Measurements from ENCODE around the gene OR52W1. TPM values are rescaled to one million over a fixed set of nuclear protein-coding genes. Genes with fewer than 3 reads are reported as not detected.
"Not testable (repeated sequence)": the region's sequence is repeated elsewhere in the genome, so short reads cannot be mapped to it uniquely, and the experiment has no call there.

Gene OR52W1
- total RNA-seq, 2 experiments from 2014 or later = not detected

- Mint-ChIP-seq H3K9me3 (no peaks in the 10 kb centered on the region), H3K27me3 (ENCODE audit: low read depth) (peaks cover 2% of the 10 kb centered on the region), H3K36me3 (ENCODE audit: low read depth) (no peaks in the 10 kb centered on the region), H3K4me1 (ENCODE audit: low read depth) (peaks cover 3% of the 10 kb centered on the region), H3K4me3 (no peak overlapping the region), H3K27ac (no peak overlapping the region)
- intact Hi-C loops (cut with micrococcal nuclease) = no loop called here
- no peak for DNase-seq
- CTCF ChIA-PET = interaction anchor here (1.3 to 1.8 kb wide), 2 partner anchors 11 to 114 kb away, joined by 3 to 9 read pairs; no protein-coding TSS in a partner anchor
Observed at GRCh38 chr11:6240139-6240538, 41.1 kb downstream of the OR52W1 start.

GRCh38 chr11:6240781-6241180, 41.8 kb downstream of the OR52W1 start:
- Mint-ChIP-seq H3K9me3 (no peaks in the 10 kb centered on the region), H3K27me3 (ENCODE audit: low read depth) (peaks cover 2% of the 10 kb centered on the region), H3K4me1 (ENCODE audit: low read depth) (no peaks in the 10 kb centered on the region), H3K4me3 (no peak overlapping the region), H3K36me3 (ENCODE audit: low read depth) (no peaks in the 10 kb centered on the region), H3K27ac (no peak overlapping the region)
- no peak for DNase-seq
- CTCF ChIA-PET = interaction anchor here (1.0 to 1.8 kb wide), 3 partner anchors 10 to 120 kb away, joined by 3 to 9 read pairs (median 3); no protein-coding TSS in a partner anchor
- intact Hi-C loops (cut with micrococcal nuclease) = no loop called here

GRCh38 chr11:6241316-6241715, 42.3 kb downstream of the OR52W1 start:
- H3K27me3 Mint-ChIP-seq (ENCODE audit: low read depth) = peaks cover 2% of the 10 kb centered on the region
- H3K36me3 Mint-ChIP-seq (ENCODE audit: low read depth) = no peaks in the 10 kb centered on the region
- no peak for DNase-seq
- no peaks in the 10 kb centered on the region for H3K9me3 Mint-ChIP-seq
- no peak overlapping the region for H3K27ac Mint-ChIP-seq
- intact Hi-C loops (cut with micrococcal nuclease) = no loop called here
- CTCF ChIA-PET = interaction anchor here (1.0 to 1.8 kb wide), 2 partner anchors 10 to 120 kb away, joined by 3 to 9 read pairs; no protein-coding TSS in a partner anchor
- no peak overlapping the region for H3K4me3 Mint-ChIP-seq
- H3K4me1 Mint-ChIP-seq (ENCODE audit: low read depth) = no peaks in the 10 kb centered on the region

GRCh38 chr11:6245536-6245935, 46.5 kb downstream of the OR52W1 start:
- intact Hi-C loops (cut with micrococcal nuclease) = no loop called here
- Mint-ChIP-seq H3K27ac (no peak overlapping the region), H3K36me3 (ENCODE audit: low read depth) (no peaks in the 10 kb centered on the region), H3K4me3 (no peak overlapping the region), H3K27me3 (ENCODE audit: low read depth) (peaks cover 2% of the 10 kb centered on the region), H3K4me1 (ENCODE audit: low read depth) (no peaks in the 10 kb centered on the region), H3K9me3 (no peaks in the 10 kb centered on the region)
- CTCF ChIA-PET = interaction anchor here (1.4 kb wide), 1 partner anchor 108 kb away, joined by 6 read pairs; no protein-coding TSS in a partner anchor
- no peak for DNase-seq

GRCh38 chr11:6248248-6248647, 49.2 kb downstream of the OR52W1 start:
- no peak for DNase-seq
- CTCF ChIA-PET = interaction anchor here (0.9 to 5.8 kb wide), 3 partner anchors 12 to 115 kb away, joined by 3 to 67 read pairs (median 42); partner anchors contain the start of genes CAVIN3, CNGA4 and FHIP1B
- H3K27ac Mint-ChIP-seq = no peak overlapping the region
- no peaks in the 10 kb centered on the region for H3K4me1 Mint-ChIP-seq (ENCODE audit: low read depth)
- no peaks in the 10 kb centered on the region for H3K9me3 Mint-ChIP-seq
- intact Hi-C loops (cut with micrococcal nuclease) = no loop called here
- H3K27me3 Mint-ChIP-seq (ENCODE audit: low read depth) = peaks cover 2% of the 10 kb centered on the region
- no peak overlapping the region for H3K4me3 Mint-ChIP-seq
- H3K36me3 Mint-ChIP-seq (ENCODE audit: low read depth) = no peaks in the 10 kb centered on the region

GRCh38 chr11:6248897-6249296, 49.9 kb downstream of the OR52W1 start:
- H3K9me3 Mint-ChIP-seq; intact Hi-C loops (cut with micrococcal nuclease); H3K4me1 Mint-ChIP-seq (ENCODE audit: low read depth); H3K4me3 Mint-ChIP-seq; DNase-seq; H3K27ac Mint-ChIP-seq; H3K27me3 Mint-ChIP-seq (ENCODE audit: low read depth); H3K36me3 Mint-ChIP-seq (ENCODE audit: low read depth): not testable (repeated sequence)
- CTCF ChIA-PET = interaction anchor here (0.9 to 5.8 kb wide), 6 partner anchors 12 to 130 kb away, joined by 3 to 67 read pairs (median 21); partner anchors contain the start of genes CAVIN3, CCKBR, CNGA4 and FHIP1B

Other genes with a start within 250 kb of the OR52W1 start
- gene OR56A5, start 230.7 kb upstream of the OR52W1 start, total RNA-seq = not detected
- not detected for gene OR52L1, start 212.2 kb upstream of the OR52W1 start, total RNA-seq
- not detected for gene OR56A4, start 192.3 kb upstream of the OR52W1 start, total RNA-seq
- not detected for gene OR56A1, start 168.5 kb upstream of the OR52W1 start, total RNA-seq
- not detected for gene OR56B4, start 91.5 kb upstream of the OR52W1 start, total RNA-seq
- gene OR52B2, start 28.9 kb upstream of the OR52W1 start, total RNA-seq = not detected
- gene C11orf42, start 6.3 kb downstream of the OR52W1 start, total RNA-seq = not detected
- 10 to 100 TPM; 13.0 to 13.1 TPM for gene FHIP1B, start 35.4 kb downstream of the OR52W1 start, total RNA-seq
- under 1 TPM; 0.10 to 0.12 TPM for gene CNGA4, start 39.9 kb downstream of the OR52W1 start, total RNA-seq
- gene CCKBR, start 60.6 kb downstream of the OR52W1 start, total RNA-seq = not detected
- gene CAVIN3, start 121.3 kb downstream of the OR52W1 start, total RNA-seq = 1 to 10 TPM; 1.1 to 1.5 TPM
- 10 to 100 TPM; 24.5 to 27.5 TPM for gene SMPD1, start 191.2 kb downstream of the OR52W1 start, total RNA-seq
- gene APBB1, start 219.9 kb downstream of the OR52W1 start, total RNA-seq = 10 to 100 TPM; 44.5 to 45.1 TPM
- gene HPX, start 241.8 kb downstream of the OR52W1 start, total RNA-seq = under 1 TPM in 1 of 2 experiments, not detected in 1; 0.64 TPM